ENCODE results near the gene BTF3.
"Not testable (repeated sequence)": the region's sequence is repeated elsewhere in the genome, so short reads cannot be mapped to it uniquely, and the experiment has no call there.

DNA sequence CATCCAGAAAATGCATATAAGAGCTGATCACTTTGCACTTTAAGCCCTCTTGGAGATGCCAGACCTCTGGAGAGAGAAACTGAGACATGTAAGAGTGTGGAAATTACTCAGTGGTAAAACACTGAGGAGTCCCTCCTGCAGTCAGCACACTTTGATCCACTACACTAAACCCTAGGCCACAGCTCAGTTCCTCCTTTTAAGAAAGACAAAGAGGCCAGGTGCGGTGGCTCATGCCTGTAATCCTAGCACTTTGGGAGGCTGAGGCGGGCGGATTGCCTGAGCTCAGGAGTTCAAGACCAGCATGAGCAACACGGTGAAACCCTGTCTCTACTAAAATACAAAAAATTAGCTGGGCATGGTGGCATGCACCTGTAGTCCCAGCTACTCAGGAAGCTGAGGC is 11.0 kb upstream of the BTF3 start:
- not testable (repeated sequence) for TF ChIP-seq POLR2A (IDR thresholded peaks at IDR 0.05; ENCODE audit: low read length); GATA1 (IDR thresholded peaks at IDR 0.05; ENCODE audit: low read depth, low read length)

All from erythroblast (primary cell).